Measurements from ENCODE around the gene ST3GAL3.

DNA sequence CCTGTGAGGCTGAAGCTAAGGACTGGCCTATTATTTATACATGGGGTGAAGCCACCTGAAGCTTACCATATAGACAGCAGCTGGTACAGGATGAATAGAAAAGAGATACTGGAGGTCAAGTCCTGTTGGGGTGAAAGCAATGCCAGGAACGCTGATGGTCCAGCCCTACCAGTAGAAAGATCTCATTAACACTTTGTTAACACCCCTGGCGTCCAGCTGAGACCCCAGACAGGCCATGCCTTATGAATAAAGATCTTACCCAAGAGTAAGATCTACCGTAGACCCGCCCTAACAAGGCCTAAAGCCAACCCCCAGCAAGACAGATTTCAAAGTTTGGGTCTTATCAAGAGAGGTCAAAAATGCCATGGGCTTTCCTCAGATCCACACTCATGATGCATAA is 34.7 kb downstream of the ST3GAL3 start:
- TF ChIP-seq, protein P1, sequence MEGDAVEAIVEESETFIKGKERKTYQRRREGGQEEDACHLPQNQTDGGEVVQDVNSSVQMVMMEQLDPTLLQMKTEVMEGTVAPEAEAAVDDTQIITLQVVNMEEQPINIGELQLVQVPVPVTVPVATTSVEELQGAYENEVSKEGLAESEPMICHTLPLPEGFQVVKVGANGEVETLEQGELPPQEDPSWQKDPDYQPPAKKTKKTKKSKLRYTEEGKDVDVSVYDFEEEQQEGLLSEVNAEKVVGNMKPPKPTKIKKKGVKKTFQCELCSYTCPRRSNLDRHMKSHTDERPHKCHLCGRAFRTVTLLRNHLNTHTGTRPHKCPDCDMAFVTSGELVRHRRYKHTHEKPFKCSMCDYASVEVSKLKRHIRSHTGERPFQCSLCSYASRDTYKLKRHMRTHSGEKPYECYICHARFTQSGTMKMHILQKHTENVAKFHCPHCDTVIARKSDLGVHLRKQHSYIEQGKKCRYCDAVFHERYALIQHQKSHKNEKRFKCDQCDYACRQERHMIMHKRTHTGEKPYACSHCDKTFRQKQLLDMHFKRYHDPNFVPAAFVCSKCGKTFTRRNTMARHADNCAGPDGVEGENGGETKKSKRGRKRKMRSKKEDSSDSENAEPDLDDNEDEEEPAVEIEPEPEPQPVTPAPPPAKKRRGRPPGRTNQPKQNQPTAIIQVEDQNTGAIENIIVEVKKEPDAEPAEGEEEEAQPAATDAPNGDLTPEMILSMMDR (conservative IDR thresholded peaks at IDR 0.05 in 1 of 2, IDR thresholded peaks at IDR 0.05 in 1 of 2; ENCODE audit: low read depth in 1 of 2, low read length in 2 of 2), result no peak
- TF ChIP-seq EZH2 (IDR thresholded peaks at IDR 0.05; ENCODE audit: low read length, missing control alignments), result no peak
